DMS79 (cell line): ENCODE measurements around the gene BIVM.
A peak's percentile ranks its signal among the peaks of the same experiment; 100 is the strongest.

Experiments
- DNase-seq: peaks from one replicate; lab custom pipeline; 2025; lab: John Stamatoyannopoulos, UW

The BIVM gene

DNA sequence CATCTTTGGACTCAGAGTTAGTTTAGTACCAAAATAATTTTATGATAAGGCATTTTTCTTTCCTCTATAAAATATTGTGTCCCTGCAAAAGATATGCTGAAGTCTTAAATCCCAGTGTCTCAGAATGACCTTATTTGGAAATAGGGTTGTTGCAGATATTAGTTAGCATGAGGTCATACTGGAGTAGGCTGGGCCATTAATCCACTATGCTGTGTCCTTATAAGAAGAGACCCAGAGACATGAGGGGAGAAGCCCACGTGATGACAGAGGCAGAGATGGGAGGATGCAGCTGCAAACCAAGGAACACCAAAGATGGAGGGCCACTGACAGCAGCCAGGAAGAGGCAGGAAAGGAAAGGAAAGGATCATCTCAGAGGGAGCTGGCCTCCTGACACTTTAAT is 6.5 kb upstream of the BIVM start:
- no peak for DNase-seq

DNA sequence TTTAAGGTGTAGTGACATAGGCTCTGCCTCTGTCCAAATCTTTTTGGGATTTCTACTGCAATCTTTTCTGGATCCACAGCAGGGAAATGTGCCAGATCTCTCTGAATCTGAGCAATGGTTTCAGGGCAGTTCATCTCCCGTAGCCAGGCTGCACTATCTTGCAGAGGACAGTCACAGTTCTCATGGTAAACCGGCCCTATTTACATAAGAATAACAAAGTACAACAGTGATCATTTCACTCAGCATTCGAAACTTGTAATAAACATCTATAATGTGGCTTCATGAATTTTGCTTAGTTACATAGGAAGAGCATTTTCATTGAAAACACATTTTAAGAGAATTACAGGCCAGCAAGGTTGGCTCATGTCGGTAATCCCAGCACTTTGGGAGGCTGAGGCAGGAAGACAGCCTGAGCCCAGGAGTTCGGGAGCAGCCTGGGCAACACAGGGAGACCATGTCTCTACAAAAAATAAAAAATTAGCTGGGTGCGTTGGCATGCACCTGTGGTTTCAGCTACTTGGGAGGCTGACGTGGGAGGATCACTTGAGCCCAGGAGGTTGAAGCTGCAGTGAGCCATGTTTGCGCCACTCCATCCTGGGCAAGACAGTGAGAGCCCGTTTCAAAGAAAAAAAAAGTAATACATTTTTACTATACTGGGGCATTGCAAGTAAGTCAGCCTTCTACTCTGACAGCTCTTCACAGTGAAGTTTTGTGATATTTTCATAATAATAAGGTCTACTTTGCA is 5.1 kb upstream of the BIVM start:
- DNase-seq, result no peak

DNA sequence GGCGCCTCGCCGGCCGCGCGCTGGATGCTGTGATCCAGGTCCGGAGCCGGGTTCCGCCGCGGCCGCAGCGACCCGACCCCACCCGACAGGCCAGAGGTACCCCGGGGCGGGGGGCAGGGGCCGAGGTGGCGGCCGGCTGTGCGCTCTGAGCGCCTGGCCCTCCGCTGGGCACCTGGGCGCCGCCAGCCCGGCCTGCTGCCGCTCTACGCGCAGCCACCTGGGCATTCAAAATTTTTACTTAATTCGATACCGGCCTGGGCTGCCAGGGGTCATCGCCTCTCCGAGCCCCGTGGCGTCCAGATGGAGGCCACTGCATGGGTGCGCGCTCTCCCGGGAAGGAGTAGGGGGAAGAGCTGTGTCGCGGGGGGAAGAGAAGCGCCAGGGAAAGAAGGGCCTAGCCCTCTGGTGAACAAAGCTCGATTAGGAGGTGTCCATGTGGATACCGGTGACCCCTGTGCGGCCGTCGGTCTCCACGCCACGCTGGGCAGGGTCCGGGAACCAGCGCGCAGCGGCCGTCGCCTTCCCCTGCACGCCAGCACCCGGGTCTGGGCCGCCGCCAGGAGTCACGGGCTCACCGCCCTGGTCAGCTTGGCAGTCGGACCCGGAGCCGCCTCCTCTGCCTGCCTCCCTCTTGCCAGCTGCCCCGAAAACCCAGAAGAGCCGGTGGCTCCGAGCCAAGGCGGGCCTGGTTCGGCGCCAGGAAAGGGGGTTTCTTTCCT is 666 bp downstream of the BIVM start:
- DNase-seq, result no peak

DNA sequence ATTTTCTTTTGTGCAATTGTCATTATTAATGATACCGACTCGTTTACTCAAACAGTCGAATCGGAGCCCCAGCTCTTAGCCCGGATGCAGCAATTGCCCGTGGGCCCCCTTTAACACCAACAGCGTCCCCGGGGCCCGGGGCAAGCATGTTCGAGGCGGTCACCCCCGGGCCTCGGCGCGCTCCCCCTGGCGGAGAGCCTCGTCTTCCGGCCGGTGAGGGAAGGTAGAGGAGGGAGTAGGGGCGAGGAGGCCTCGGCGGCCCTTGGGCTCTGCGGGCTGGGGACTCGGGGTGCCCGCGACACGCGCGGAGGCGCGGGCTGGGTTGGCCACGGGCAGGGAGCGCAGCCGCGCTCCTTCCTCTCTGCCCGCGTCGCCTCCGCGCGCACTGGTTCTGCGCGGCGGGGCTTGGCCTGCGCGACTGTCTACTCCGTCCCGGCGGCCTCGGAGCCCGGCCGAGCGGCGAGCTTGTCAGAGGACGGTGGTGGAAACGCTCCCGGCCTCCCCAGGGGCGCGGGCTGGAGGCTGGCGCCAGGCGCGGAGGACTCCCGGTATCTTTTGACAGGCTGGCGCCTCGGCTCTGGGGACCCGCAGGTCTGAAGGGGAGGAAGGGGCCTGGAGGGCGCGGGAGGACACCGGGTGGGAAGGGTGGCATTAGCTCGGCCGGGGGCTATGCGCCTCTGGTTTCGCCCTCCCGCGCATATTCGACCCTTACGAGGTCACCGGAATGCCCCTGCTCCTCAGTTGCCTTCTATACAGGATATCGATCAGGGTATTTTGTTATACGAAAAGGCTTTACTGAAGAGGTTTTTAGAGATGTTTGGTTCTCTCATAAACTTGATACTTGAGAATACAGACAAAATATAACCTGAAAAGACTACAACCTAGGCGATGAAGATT is 1.5 kb downstream of the BIVM start:
- DNase-seq, result peak; percentile 80

DNA sequence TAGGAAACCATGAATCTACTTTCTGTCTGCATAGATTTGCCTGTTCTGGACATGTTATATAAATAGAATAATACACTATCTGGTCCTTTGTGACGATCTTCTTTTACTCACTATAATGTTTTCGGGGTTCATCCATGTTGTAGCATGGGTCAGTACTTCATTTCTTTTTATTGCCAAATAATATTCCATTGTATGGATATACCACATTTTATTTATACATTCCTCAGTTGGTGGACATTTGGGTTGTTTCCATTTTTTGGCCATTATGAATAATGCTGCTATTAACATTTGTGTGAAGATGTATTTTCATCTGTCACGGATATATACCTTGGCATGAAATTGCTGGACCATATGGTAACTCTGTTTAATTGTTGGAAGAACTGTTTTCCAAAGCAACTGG is 6.8 kb downstream of the BIVM start:
- no peak for DNase-seq

DNA sequence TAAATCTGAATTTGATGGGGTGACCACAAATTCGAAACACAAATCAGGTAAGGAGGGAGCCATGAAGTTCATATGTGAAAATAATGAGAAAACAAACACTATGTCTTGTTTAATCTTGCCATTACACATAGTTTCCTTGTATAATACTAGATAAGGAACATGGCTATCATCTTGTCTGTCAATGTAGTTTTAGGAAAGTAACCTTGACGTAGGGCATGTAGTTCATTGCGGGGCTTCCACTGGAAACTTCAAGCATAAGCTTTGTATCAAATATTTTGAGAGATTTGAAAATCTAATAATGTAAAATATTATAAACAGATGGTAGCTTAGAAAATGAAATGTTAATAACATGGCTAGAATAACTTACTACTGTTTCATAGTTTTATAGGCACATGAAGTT is 8.8 kb downstream of the BIVM start:
- no peak for DNase-seq

DNA sequence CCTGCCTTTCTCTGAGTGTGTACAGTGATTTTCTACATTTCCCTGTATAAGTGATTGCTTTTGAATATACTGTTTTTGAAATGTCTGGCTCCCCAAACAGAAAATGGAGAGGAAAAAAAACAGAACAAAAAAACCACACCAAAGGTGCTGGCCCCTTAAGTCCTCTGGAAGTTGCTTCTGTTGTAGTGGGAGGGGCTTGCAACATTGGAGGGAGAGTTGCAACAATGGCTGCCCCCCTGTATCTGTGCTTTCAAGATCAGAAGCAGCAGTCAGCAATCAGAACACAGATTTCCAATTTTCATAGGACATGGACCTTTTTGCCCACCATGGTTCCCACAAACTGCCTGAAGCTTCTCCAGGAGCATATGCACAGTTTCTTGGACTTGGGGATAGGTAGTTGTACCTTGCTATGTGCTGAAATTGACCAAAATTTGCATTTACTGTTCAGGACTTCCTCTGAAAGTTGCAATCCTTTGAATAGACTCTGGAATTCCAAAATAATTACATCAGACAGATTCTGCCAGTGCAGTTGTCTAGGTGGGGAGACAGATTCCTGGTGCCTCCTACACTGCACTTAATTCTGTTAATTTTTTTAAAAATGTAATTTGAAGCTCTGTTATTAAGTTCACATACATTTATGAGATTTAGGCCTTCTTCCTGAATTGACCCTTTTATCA is 13.8 kb downstream of the BIVM start:
- no peak for DNase-seq

DNA sequence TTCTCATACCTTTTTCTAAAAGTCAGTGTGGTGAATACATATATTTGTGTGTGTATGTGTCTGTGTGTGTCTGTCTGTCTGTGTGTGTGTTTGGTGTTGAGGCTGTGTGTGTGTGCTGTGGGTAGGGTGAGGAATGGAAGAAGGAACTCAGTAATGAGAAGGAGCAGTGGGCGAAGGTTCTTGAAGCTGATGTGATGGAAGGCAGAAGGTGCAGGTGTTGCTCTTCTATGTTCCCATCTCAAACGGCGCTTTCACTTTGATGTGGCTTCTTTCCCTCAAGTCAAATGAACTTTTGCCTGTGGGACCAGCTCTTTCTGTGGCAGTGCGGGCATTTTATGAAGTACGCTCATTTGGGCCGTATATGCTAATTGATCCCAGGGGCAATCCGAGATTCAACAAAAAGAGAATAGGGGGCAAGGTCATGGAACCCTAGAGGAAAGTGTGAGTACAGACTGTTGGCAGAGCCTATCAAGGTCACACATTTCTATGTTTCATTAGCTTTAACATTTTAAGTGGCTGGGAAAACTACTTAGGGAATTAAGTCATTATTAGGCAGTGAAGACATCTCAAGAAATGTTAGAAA is 15.2 kb downstream of the BIVM start:
- DNase-seq, result no peak

DNA sequence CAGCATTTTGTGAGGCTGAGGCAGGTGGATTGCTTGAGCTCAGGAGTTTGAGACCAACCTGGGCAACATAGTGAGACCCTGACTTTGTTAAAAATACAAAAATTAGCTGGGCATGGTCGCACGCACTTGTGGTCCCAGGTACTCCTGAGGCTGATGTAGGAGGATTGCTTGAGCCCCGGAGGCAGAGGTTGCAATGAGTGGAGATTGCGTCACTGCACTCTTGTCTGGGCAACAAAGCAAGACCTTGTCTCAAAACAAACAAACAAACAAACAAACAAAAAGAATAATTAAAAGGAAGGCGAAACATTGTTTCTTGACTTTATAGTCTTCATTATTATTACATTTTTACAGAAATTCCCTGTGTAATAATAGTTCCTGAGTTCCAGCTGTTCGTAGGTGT is 15.9 kb downstream of the BIVM start:
- DNase-seq, result no peak

DNA sequence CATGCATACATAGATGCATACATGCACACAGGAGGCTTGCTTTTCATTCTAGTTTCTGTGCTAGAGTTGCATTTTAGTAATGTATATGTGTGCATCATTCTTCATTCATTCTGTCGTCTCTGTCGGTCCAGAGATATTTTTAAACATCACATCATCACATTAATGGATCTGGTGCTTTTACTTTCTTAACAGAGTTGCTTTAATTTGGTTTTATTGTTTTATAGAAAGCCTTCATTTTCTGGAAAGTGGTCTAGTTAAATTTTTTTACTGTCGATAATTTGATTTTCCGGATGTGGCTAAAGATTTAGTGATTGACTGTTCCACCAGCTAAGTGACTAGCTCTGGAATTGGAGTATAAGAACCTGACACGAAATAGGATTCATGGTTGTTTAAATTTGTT is 16.9 kb downstream of the BIVM start:
- DNase-seq, result no peak

DNA sequence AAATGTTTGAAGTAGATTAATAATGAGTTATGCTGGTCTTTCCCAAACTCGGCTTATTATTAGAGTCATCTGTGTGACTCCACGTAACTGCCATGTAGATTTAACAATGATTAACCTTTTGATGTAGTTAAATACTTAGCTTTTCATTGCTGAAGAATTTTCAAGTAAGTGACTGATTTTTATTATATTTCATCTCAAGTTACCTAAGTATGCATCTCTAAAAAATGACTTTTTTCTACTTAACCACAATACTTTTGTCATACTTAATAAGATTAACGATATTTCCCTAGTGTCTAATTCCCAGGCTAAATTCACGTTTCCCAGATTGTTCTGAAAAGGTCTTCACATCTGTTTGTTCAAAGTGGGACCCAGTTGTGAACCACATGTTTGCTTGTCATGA is 17.8 kb downstream of the BIVM start:
- no peak for DNase-seq

DNA sequence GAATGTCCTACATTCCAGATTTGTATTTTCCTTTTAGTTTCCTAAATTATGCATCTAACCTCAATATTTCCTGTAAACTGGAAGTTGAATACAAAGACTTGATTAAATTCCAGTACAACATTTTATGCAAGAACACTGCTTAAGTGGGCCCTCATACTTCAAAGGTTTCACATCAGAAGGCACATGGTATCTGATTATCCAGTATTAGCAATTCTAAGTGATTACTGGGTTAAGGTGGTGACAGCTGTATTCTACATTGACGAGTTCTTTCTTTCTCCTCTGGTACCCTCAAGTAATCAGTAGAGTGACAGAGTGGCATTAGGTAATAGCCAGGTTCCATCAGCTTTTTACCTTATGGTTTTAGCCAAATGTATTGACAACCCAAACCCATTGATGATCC is 18.3 kb downstream of the BIVM start:
- no peak for DNase-seq

DNA sequence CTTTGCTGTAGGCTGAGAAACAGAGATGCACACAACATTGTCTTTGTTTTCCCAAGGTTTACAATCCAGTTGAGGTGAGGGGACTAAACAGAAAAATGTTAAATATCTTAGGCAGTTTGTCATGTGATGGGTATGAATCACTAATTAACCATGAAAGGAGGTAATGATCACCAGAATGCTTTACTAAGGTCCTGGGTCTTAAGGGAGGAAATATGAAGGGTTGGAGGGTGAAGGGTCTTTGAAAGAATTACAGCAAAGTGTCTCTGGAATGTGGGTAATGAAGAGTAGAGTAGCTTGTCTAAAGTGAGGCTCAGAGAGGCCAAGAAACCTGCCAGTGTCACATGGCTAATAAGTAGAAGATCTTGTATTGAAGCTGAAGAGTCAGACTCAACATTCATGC is 19.0 kb downstream of the BIVM start:
- DNase-seq, result no peak

DNA sequence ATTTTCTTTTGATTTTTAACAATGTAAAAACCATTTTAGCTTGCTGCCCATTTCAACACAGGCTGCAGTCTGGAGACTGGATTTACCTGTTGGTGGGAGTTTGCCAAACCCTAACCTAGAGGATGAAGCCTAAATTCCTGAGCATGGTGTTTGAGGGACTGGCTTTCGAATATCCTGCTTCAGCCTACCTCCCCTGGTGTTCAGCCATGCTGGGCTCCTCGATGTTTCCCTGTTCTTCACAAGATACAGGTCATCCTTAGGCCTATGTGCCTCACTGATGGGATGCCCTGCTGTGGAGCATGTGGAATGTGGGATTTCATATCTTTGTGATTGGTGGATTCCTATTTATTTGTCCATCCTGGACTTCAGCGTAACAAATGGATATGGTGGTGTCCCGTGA is 26.5 kb downstream of the BIVM start:
- DNase-seq, result no peak

DNA sequence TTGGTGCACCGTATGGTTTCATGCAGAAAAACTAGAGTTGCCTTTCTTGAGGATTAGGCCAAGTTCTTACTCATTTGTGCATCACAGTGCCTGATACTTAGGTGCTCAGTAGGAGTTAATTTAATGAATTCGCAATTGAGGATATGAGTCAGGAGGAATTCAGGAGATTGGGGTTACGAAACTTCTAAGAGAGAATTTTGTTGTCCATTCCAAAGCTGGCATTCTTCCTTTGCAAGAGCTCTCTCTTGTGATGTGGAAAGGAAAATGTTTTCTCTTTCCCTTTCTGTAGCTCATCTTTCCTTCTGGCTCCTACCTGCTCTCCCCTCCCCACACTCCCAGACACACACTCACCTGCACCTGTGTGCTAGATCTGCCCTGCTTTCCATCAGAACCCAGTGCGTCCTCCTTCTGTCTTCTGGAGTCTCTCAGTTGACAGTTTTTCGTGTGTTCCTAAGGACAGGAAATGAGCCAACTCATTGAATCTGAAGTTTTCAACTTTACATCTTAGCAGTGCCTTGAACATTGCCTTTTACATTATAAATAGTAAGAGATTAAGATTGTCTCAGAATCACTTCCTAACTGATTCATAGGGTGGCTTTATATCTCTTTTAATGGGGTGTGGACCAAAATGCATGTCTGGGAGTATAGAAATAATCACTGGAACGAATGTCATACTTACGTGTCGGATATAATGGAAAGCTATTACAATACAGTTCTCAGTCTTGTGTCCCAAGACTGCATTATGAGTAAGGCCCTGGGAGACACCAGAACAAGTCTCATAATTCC is 27.2 kb downstream of the BIVM start:
- no peak for DNase-seq

DNA sequence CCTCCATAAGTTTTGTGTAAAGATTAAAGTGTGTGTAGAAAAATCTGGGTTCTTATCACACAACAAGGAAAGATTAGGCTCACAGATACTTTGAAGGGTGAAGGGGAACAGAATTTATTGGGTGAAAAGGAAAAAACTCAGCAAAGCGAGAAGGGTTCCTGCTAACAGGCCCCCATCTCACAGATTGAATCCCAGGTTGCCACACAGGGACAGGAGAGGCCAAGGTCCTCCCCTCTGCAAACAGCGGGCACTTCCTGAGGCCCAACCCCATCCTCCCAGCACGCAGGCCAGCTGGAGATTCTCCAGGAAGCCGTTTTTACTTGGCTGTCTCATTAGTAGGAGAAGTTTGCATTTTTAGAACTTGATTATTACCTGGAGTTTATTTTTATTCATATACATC is 31.7 kb downstream of the BIVM start:
- no peak for DNase-seq

DNA sequence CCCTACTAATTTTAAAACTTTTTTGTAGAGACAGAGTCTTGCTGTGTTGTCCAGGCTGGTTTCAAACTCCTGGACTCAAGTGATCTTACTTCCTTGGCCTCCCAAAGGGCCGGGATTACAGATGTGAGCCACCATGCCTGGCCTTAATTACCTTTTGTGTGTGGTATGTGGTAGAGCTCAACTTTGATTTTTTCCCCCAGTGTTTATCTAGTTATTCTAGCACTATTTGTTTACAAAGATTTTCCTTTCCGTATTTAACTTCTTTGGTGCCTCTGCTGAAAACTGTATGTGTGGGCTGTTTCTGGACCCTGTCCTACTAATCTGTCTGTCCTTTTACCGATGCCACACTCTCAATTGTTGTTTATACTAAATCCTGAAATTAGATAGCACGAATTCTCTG is 37.6 kb downstream of the BIVM start:
- DNase-seq, result no peak

DNA sequence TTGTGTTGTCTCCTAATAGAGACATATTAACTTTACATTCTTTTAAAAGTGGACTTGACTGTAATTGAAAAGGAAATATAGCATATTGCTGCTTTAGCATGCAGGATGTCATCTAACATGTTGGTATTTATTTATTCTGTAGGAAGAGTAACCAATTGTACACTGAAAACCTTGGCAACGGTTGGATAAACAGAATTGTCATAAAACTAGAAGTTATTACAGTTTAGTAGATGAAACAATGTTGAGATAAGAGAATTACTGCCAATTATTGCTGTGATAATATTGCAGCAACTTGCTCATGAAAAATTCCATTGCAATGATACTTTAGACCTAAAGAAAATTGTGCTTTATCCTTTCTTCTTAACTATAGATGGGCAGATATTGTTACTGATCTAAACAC is 39.4 kb downstream of the BIVM start:
- no peak for DNase-seq

DNA sequence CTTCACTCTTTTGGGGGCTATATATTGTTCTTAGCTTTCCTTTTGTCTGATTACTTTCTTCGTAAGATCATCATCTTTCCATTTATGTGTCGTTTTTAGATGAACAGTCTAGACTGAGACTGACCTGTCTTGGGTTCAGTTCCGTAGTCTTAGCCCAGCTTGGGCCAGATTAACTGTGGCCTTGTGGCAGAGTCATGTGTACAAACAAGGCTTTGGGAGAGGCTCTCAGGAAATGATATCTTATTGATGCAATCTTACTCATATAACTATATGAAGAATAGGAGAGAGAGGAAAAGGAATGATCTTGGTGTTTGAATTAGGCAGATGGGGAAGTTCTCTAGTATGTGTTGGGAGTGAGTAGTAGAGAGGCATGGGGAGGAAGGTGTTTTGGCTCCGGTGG is 40.1 kb downstream of the BIVM start:
- no peak for DNase-seq

DNA sequence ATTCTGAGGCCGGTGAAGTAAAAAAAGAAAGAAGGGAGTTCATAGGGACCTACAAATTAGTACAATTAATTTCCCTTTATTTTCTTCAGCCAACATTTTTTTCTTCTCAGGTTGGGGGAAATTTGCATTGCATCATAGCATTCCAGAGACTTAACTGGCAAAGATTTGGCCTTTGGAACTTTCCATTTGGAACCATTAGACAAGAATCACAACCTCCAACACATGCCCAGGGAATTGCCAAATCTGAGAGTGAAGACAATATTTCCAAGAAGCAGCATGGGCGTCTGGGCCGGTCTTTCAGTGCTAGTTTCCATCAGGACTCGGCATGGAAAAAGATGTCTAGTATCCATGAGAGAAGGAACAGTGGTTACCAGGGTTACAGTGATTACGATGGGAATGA is 40.5 kb downstream of the BIVM start:
- no peak for DNase-seq

DNA sequence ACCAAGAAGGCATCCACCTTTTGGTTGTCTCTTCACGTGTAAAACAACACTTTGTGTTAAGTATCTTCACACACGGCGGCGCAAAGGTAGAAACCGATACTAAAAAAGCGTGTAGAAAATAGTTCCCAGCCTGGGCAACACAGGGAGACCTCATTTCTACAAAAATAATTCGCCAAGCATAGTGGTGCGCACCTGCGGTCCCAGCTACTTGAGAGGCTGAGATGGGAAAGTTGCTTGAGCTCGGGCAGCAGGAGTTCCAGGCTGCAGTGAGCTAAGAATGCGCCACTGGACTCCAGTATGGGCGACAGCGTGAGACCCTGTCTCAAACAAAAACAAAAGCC is 46.3 kb downstream of the BIVM start:
- DNase-seq, result no peak
